SK-N-SH (cell line): Measurements from ENCODE around the gene CPPED1. TPM values are rescaled to one million over a fixed set of nuclear protein-coding genes. Genes with fewer than 3 reads are reported as not detected.

ENCODE experiments used
- CTCF ChIA-PET: fragments of 300-600, 350-600 bp; formaldehyde crosslinking; extraction: SDS; loops from one replicate; lab custom pipeline; 2021; lab: Yijun Ruan, JAX
- POLR2A ChIA-PET: fragments of 350-600 bp; sonication (Branson Sonifier 250); formaldehyde crosslinking; extraction: SDS; loops from one replicate; lab custom pipeline; 2020; ENCODE audit warnings: antibody characterized with exemption, inconsistent platforms; lab: Yijun Ruan, JAX
- DNase-seq: peaks from one replicate; pipeline ENCODE4 v3.0.0; 2012
- H2AFZ ChIP-seq: fragments of 200-600 bp; sonication (generic); 2 replicates; pipeline ENCODE4 v1.8.1; 2016; ENCODE audit warnings: antibody characterized with exemption, mild to moderate bottlenecking, low read depth
- H3F3A ChIP-seq: fragments of 200-600 bp; sonication (generic); replicated peaks from 2 replicates; pipeline ENCODE3; 2016; ENCODE audit warnings: antibody characterized with exemption, mild to moderate bottlenecking; ENCODE audit not compliant: insufficient read depth
- H3K27ac ChIP-seq, 2 experiments: fragments of 200-500 bp in 1 of 2; fragments of 200-600 bp in 1 of 2; sonication (Bioruptor generic) in 1 of 2; sonication (generic), shearing (Covaris generic) in 1 of 2; 2 replicates each; pipeline versions ENCODE4 v1.5.1 to v1.6.1; 2014 to 2016; ENCODE audit warnings: low read depth in 2 of 2, inconsistent platforms in 1 of 2, low read length in 1 of 2, mild to moderate bottlenecking in 1 of 2, mixed read lengths in 1 of 2
- H3K27me3 ChIP-seq: fragments of 200-600 bp; sonication (generic), shearing (Covaris generic); 2 replicates; pipeline ENCODE4 v1.6.1; 2016; ENCODE audit warnings: mixed run types; ENCODE audit not compliant: insufficient read depth
- H3K36me3 ChIP-seq, 2 experiments: fragments of 200-500 bp in 1 of 2; fragments of 200-600 bp in 1 of 2; sonication (Bioruptor generic) in 1 of 2; sonication (generic) in 1 of 2; replicated peaks in 1 of 2; 2 replicates each; pipeline versions ENCODE3 to v1.5.1; 2014 to 2016; ENCODE audit warnings: low read length in 1 of 2, mild to moderate bottlenecking in 1 of 2; ENCODE audit not compliant: insufficient read depth in 2 of 2, control insufficient read depth in 1 of 2
- H3K4me1 ChIP-seq, 2 experiments: fragments of 200-500 bp in 1 of 2; fragments of 200-600 bp in 1 of 2; sonication (Bioruptor generic) in 1 of 2; sonication (generic), shearing (Covaris generic) in 1 of 2; 2 replicates each; pipeline versions ENCODE4 v1.5.1 to v1.6.1; 2014 to 2016; ENCODE audit warnings: low read depth in 1 of 2, low read length in 1 of 2, mixed run types in 1 of 2; ENCODE audit not compliant: insufficient read depth in 2 of 2, control insufficient read depth in 1 of 2
- H3K4me2 ChIP-seq: fragments of 200-600 bp; sonication (generic), shearing (Covaris generic); 2 replicates; pipeline ENCODE4 v1.6.1; 2017; ENCODE audit warnings: mixed run types
- H3K4me3 ChIP-seq, 2 experiments: fragments of 200-500 bp in 1 of 2; fragments of 200-600 bp in 1 of 2; sonication (Bioruptor generic) in 1 of 2; sonication (generic), shearing (Covaris generic) in 1 of 2; 2 replicates each; pipeline versions ENCODE4 v1.5.1 to v1.8.1; 2014 to 2016; ENCODE audit warnings: low read depth in 2 of 2, inconsistent platforms in 1 of 2, low read length in 1 of 2, mild to moderate bottlenecking in 1 of 2, mixed read lengths in 1 of 2, moderate library complexity in 1 of 2
- H3K79me2 ChIP-seq: fragments of 200-600 bp; sonication (generic); 2 replicates; pipeline ENCODE4 v1.8.1; 2017; ENCODE audit warnings: mild to moderate bottlenecking; ENCODE audit not compliant: insufficient read depth
- H3K9ac ChIP-seq: fragments of 200-600 bp; sonication (generic); 2 replicates; pipeline ENCODE4 v1.6.1; 2017; ENCODE audit warnings: mixed run types
- H3K9me2 ChIP-seq: fragments of 200-600 bp; sonication (generic); 2 replicates; pipeline ENCODE4 v1.6.1; 2017; ENCODE audit warnings: mixed run types
- H3K9me3 ChIP-seq: fragments of 200-600 bp; sonication (generic); 2 replicates; pipeline ENCODE4 v1.6.1; 2017; ENCODE audit warnings: mixed run types, mild to moderate bottlenecking, moderate library complexity
- H4K20me1 ChIP-seq: fragments of 200-600 bp; sonication (generic); 2 replicates; pipeline ENCODE4 v1.6.1; 2017; ENCODE audit warnings: mild to moderate bottlenecking, mixed run types; ENCODE audit not compliant: insufficient read depth
- CHD2 ChIP-seq: fragments of 150-350 bp; IDR thresholded peaks from 2 replicates; pipeline ENCODE4 v1.6.1; 2018; ENCODE audit warnings: low read length; ENCODE audit not compliant: partially characterized antibody
- CTCF ChIP-seq: fragments of 200-600 bp; sonication (generic); IDR thresholded peaks from 2 replicates; pipeline ENCODE4 v1.6.1; 2017; ENCODE audit warnings: antibody characterized with exemption, mild to moderate bottlenecking, moderate library complexity
- EP300 ChIP-seq, 2 experiments: IDR thresholded peaks; 2 replicates each; pipeline versions ENCODE4 v1.4.0 to v1.6.1; 2012; ENCODE audit warnings: borderline replicate concordance in 1 of 2, low read depth in 1 of 2, low read length in 1 of 2
- EZH2phosphoT487 ChIP-seq: fragments of 200-600 bp; sonication (generic); IDR thresholded peaks from 2 replicates; pipeline ENCODE4 v1.6.1; 2017; ENCODE audit warnings: low read depth, mixed run types, mild to moderate bottlenecking, antibody characterized with exemption, moderate library complexity, borderline replicate concordance
- FOSL2 ChIP-seq: IDR thresholded peaks from 2 replicates; pipeline ENCODE4 v1.4.0; 2012; ENCODE audit warnings: low read depth, mild to moderate bottlenecking, moderate library complexity, borderline replicate concordance
- FOXM1 ChIP-seq: IDR thresholded peaks from 2 replicates; pipeline ENCODE4 v1.4.0; 2012; ENCODE audit warnings: low read depth, mild to moderate bottlenecking
- GATA2 ChIP-seq: sonication (generic); formaldehyde crosslinking; IDR thresholded peaks from 2 replicates; pipeline ENCODE4 v1.5.0; 2020; ENCODE audit warnings: mild to moderate bottlenecking, missing genetic modification reagents
- MEF2A ChIP-seq: IDR thresholded peaks from 2 replicates; pipeline ENCODE4 v1.4.0; 2012; ENCODE audit warnings: low read depth, borderline replicate concordance
- NFIC ChIP-seq: IDR thresholded peaks from 2 replicates; pipeline ENCODE4 v1.4.0; 2012; ENCODE audit warnings: borderline replicate concordance
- PBX3 ChIP-seq: IDR thresholded peaks from 2 replicates; pipeline ENCODE4; 2012
- POLR2AphosphoS5 ChIP-seq: IDR thresholded peaks from 2 replicates; pipeline ENCODE4 v1.6.1; 2012; ENCODE audit warnings: low read depth, low read length
- RAD21 ChIP-seq: IDR thresholded peaks from 2 replicates; pipeline ENCODE4 v1.6.1; 2012; ENCODE audit warnings: mild to moderate bottlenecking, low read length
- RCOR1 ChIP-seq: fragments of 150-350 bp; IDR thresholded peaks from 2 replicates; pipeline ENCODE4 v1.6.1; 2017; ENCODE audit warnings: antibody characterized with exemption, low read length
- RFX5 ChIP-seq: IDR thresholded peaks from 2 replicates; pipeline ENCODE4 v1.6.1; 2012; ENCODE audit warnings: mild to moderate bottlenecking, improper control_type of control experiment, low read length
- RXRA ChIP-seq: IDR thresholded peaks from 2 replicates; pipeline ENCODE4 v1.4.0; 2012; ENCODE audit warnings: low read depth, mild to moderate bottlenecking, borderline replicate concordance
- SMC3 ChIP-seq: IDR thresholded peaks from 2 replicates; pipeline ENCODE4 v1.6.1; 2012; ENCODE audit warnings: low read depth, low read length, improper control_type of control experiment
- TAF1 ChIP-seq: IDR thresholded peaks from 2 replicates; pipeline ENCODE4 v1.6.1; 2012; ENCODE audit warnings: low read depth, mild to moderate bottlenecking, low read length, moderate library complexity, borderline replicate concordance
- TCF12 ChIP-seq: IDR thresholded peaks from 2 replicates; pipeline ENCODE4 v1.4.0; 2012
- TEAD4 ChIP-seq: IDR thresholded peaks from 2 replicates; pipeline ENCODE4 v1.4.0; 2012; ENCODE audit warnings: mild to moderate bottlenecking, borderline replicate concordance; ENCODE audit not compliant: insufficient read depth
- WGBS: methylation state at CpG from one replicate; pipeline ENCODE4 v1.1.6; 2017; ENCODE audit warnings: low lambda C conversion rate; 5-methylcytosine and 5-hydroxymethylcytosine counted together
- polyA plus RNA-seq, 3 experiments: library from polyadenylated mRNA; depleted of rRNA; stranded (reverse); fragments of >200 nt; gene quantifications; 2 replicates each; pipeline ENCODE4 v1.2.3, GENCODE V29; 2012
- TF ChIP-seq, protein P1 (sequence below): fragments of 150-350 bp; IDR thresholded peaks from 2 replicates; pipeline ENCODE4 v1.6.1; 2017; ENCODE audit warnings: antibody characterized with exemption, low read length, low read depth, borderline replicate concordance
- TF ChIP-seq, protein P2 (sequence below): IDR thresholded peaks from 2 replicates; pipeline ENCODE4 v1.4.0; 2012; ENCODE audit warnings: low read depth, borderline replicate concordance
- TF ChIP-seq, protein P3 (sequence below): fragments of 150-350 bp; IDR thresholded peaks from 2 replicates; pipeline ENCODE4 v1.6.1; 2016; ENCODE audit warnings: mild to moderate bottlenecking, low read depth, low read length
- TF ChIP-seq, protein P4 (sequence below): IDR thresholded peaks from 2 replicates; pipeline ENCODE4 v1.4.0; 2012; ENCODE audit warnings: low read depth, borderline replicate concordance

CPPED1 gene
- polyA plus RNA-seq, 1 of the 3 experiments (the other 2 are of a cell fraction), result 11.9 TPM

DNA sequence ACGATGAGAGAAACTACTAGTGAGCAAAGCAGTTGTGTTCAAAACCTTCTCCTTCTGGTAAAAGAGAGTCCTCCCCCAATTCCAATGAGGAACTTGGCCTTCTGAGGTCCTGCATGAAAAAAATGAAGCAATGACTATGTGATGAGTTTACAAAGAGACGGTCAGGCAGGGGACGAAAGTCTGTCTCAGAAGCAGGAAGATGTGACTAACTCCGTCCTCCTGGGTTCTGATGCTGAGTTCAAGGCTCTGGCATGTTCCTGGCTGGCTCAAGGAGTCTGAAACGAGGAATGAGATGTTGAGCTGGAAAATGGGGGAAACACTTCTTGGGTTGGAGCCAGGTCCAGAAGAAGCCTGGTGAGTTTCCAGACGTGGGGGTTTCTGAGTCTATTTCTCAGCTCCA, 129.6 kb downstream of the CPPED1 start:
- Histone ChIP-seq H4K20me1 (no peaks in the 10 kb centered on the region), H3F3A (peaks cover 16% of the 10 kb centered on the region), H3K79me2 (peaks cover 8% of the 10 kb centered on the region; the same call in 1 of the 2 replicates), H3K27ac (peak overlapping the region in 1 of 2 experiments; percentile 69; a peak in 2 of 4 replicates), H3K9ac (no peak overlapping the region), H3K9me2 (no peaks in the 10 kb centered on the region), H2AFZ (no peak overlapping the region), H3K4me3 (peak overlapping the region in 1 of 2 experiments; percentile 13; a peak in 1 of 4 replicates), H3K27me3 (no peaks in the 10 kb centered on the region), H3K36me3 (peaks cover 0 to 13% of the 10 kb centered on the region in 2 experiments), H3K4me1 (peaks cover 2 to 16% of the 10 kb centered on the region in 2 experiments; a peak in 2 of 4 replicates), H3K4me2 (peak overlapping the region; percentile 51; the same call in 1 of the 2 replicates), H3K9me3 (0 out of 2 replicates have a peak, but pooled peaks cover 4% of the 10 kb centered on the region)
- CTCF ChIA-PET, result no interaction called here
- POLR2A ChIA-PET, result no interaction called here
- 33% methylated on average over 6 of the region's 6 CpGs for WGBS
- DNase-seq, result no peak
- TF ChIP-seq EP300 (IDR thresholded peaks at IDR 0.05; ENCODE audit: borderline replicate concordance in 1 of 2, low read depth in 1 of 2, low read length in 1 of 2) (peak in 1 of 2 experiments; percentile 23; a peak in 1 of 4 replicates), RFX5 (no peak), CTCF (no peak), FOSL2 (peak; percentile 47; the same call in 1 of the 2 replicates), TAF1 (no peak), CHD2 (no peak), RAD21 (no peak), SMC3 (no peak), EZH2phosphoT487 (no peak), PBX3 (no peak), FOXM1 (no peak), RXRA (no peak), POLR2AphosphoS5 (no peak), RCOR1 (no peak), MEF2A (no peak), NFIC (peak; percentile 53; the same call in 1 of the 2 replicates), GATA2 (no peak), TCF12 (peak; percentile 29; the same call in 1 of the 2 replicates), TEAD4 (no peak)
- TF ChIP-seq, protein P1, sequence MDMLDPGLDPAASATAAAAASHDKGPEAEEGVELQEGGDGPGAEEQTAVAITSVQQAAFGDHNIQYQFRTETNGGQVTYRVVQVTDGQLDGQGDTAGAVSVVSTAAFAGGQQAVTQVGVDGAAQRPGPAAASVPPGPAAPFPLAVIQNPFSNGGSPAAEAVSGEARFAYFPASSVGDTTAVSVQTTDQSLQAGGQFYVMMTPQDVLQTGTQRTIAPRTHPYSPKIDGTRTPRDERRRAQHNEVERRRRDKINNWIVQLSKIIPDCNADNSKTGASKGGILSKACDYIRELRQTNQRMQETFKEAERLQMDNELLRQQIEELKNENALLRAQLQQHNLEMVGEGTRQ, result no peak
- TF ChIP-seq, protein P2, sequence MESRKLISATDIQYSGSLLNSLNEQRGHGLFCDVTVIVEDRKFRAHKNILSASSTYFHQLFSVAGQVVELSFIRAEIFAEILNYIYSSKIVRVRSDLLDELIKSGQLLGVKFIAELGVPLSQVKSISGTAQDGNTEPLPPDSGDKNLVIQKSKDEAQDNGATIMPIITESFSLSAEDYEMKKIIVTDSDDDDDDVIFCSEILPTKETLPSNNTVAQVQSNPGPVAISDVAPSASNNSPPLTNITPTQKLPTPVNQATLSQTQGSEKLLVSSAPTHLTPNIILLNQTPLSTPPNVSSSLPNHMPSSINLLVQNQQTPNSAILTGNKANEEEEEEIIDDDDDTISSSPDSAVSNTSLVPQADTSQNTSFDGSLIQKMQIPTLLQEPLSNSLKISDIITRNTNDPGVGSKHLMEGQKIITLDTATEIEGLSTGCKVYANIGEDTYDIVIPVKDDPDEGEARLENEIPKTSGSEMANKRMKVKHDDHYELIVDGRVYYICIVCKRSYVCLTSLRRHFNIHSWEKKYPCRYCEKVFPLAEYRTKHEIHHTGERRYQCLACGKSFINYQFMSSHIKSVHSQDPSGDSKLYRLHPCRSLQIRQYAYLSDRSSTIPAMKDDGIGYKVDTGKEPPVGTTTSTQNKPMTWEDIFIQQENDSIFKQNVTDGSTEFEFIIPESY, result no peak
- TF ChIP-seq, protein P3, sequence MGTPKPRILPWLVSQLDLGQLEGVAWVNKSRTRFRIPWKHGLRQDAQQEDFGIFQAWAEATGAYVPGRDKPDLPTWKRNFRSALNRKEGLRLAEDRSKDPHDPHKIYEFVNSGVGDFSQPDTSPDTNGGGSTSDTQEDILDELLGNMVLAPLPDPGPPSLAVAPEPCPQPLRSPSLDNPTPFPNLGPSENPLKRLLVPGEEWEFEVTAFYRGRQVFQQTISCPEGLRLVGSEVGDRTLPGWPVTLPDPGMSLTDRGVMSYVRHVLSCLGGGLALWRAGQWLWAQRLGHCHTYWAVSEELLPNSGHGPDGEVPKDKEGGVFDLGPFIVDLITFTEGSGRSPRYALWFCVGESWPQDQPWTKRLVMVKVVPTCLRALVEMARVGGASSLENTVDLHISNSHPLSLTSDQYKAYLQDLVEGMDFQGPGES, result no peak
- TF ChIP-seq, protein P4, sequence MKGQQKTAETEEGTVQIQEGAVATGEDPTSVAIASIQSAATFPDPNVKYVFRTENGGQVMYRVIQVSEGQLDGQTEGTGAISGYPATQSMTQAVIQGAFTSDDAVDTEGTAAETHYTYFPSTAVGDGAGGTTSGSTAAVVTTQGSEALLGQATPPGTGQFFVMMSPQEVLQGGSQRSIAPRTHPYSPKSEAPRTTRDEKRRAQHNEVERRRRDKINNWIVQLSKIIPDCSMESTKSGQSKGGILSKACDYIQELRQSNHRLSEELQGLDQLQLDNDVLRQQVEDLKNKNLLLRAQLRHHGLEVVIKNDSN, result no peak
